HG03469 (cell line): Measurements from ENCODE around the gene HACD2.

ENCODE experiments used
- ATAC-seq: cut with Tn5 transposase; IDR thresholded peaks from one replicate; pipeline ENCODE4 v1.9.1; 2021; ENCODE audit warnings: mild to moderate bottlenecking, moderate library complexity, moderate number of reproducible peaks; ENCODE audit not compliant: unreplicated experiment

Gene HACD2

GRCh38 chr3:123448536-123449101 lies 136.2 kb downstream of the HACD2 start, which contains the start of gene ADCY5:
ADCY5 (minus strand) TSS chr3:123449090; CDS start chr3:123448545, 545 bp downstream.
- no peak for ATAC-seq

- ATAC-seq, result no peak
Observed at GRCh38 chr3:123447749-123448517, 136.9 kb downstream of the HACD2 start.

GRCh38 chr3:123447416-123447748 lies 137.5 kb downstream of the HACD2 start:
- ATAC-seq, result no peak

GRCh38 chr3:123446610-123447109 lies 138.2 kb downstream of the HACD2 start:
- no peak for ATAC-seq

GRCh38 chr3:123446210-123446609 lies 138.6 kb downstream of the HACD2 start:
- ATAC-seq, result no peak

GRCh38 chr3:123445702-123446101 lies 139.2 kb downstream of the HACD2 start:
- no peak for ATAC-seq

- ATAC-seq, result no peak
Observed at GRCh38 chr3:123444744-123445143, 140.1 kb downstream of the HACD2 start.

GRCh38 chr3:123444023-123444422 lies 140.8 kb downstream of the HACD2 start:
- ATAC-seq, result no peak

GRCh38 chr3:123442908-123443307 lies 141.9 kb downstream of the HACD2 start:
- no peak for ATAC-seq

- ATAC-seq, result no peak
Observed at GRCh38 chr3:123442125-123442524, 142.7 kb downstream of the HACD2 start.
